Ovary (tissue), 3 donors: ENCODE data around the gene TEKT3.

Experiments
- EP300 ChIP-seq: sonication (generic); formaldehyde crosslinking; IDR thresholded peaks from one replicate; pipeline ENCODE4 v1.6.1; 2017; ENCODE audit warnings: antibody characterized with exemption
- POLR2A ChIP-seq: fragments of 450-650 bp; IDR thresholded peaks from one replicate; pipeline ENCODE4 v1.6.1; 2017; ENCODE audit warnings: antibody characterized with exemption, mild to moderate bottlenecking, moderate library complexity
- TF ChIP-seq, protein P1 (sequence below), 3 donors: fragments of 450-650 bp in 2 of 3; fragments of 200-600 bp in 1 of 3; IDR thresholded peaks; one replicate each; pipeline versions ENCODE4 v1.5.1 to v1.8.0; 2016 to 2022; ENCODE audit warnings: antibody characterized with exemption in 3 of 3, mild to moderate bottlenecking in 1 of 3
- donor health status: DM: no; HTN: no; CAD: no.

DNA sequence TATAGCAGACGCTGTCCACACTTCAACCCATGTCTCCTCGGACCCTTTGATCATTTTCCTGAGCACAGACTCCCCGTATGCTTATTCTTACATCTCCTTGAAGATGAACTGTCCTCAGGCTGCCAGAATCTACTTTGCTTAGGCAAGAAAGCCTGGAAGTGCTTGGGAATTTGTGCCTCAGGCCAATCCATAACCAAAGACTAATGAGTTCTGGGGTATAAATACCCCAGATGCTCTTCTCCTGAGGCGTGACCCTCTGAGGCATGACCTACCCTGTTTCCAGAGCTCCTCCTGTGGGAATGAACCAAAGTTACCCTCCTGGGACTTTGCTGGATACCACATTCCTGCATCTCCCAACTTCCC, 10.1 kb upstream of the TEKT3 start:
- TF ChIP-seq, protein P1, sequence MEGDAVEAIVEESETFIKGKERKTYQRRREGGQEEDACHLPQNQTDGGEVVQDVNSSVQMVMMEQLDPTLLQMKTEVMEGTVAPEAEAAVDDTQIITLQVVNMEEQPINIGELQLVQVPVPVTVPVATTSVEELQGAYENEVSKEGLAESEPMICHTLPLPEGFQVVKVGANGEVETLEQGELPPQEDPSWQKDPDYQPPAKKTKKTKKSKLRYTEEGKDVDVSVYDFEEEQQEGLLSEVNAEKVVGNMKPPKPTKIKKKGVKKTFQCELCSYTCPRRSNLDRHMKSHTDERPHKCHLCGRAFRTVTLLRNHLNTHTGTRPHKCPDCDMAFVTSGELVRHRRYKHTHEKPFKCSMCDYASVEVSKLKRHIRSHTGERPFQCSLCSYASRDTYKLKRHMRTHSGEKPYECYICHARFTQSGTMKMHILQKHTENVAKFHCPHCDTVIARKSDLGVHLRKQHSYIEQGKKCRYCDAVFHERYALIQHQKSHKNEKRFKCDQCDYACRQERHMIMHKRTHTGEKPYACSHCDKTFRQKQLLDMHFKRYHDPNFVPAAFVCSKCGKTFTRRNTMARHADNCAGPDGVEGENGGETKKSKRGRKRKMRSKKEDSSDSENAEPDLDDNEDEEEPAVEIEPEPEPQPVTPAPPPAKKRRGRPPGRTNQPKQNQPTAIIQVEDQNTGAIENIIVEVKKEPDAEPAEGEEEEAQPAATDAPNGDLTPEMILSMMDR (IDR thresholded peaks at IDR 0.05), result no peak
- TF ChIP-seq POLR2A (no peak), EP300 (no peak)
